ENCODE measurements around the gene FCAMR.

The FCAMR gene

DNA sequence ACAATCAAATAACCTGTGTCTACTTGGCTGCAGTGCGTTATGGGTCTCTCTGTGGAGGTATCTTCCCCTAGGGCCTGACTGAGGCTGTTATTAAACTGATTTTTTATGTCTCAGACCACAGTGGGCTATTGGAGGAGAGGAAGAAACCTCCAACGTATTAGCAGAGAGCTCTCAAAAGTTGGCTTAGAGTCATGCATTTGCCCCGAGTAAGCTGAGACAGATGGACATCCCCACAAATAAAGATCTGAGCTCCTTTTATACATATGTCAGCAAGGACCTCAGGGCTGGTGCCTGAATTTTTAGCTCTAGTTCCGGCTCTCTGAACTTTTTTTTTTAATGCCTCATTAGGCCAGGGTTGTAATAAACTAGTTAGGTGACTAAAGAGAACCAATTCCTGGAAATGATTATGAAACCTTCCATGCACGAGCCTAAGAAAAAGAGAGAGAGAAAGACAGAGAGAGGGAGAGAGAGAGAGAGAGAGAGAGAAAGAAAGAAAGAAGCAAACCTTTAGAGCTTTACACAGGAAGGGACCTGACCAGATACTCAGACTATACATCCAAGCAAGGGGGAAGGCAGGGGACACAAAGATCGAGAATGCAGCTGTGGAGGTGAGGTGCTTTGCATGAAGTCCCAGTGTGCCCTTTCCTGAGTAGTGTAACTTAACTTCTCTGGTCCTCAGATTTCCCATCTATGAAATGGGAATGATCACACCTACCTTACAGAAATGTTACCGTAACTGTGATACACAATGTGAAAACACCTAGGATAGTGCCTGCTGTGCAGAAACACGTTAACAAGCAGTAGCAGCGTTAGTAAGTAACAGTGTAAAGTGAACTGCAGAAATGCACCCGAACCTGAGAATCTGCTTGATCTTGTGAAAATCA, 15.6 kb downstream of the FCAMR start:
- no peak for DNase-seq

DNA sequence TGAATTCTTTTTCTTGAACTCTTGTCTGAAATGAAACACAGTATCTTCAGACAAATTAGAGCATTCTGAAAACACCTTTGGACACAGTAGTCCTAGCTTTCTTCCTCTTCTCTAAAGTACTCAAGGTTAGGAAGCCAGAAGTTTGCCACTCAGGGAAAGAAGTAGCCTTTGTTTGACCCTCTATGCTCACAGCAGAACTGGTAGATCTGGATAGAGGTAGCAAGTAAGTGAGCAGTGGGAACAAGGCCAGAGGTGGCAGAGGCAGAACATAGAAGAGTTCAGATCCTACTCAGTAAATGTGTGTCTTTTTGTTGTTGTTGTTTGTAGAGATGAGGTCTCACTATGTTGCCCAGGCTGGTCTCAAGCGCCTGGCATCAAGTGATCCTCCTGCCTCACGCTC, 16.6 kb downstream of the FCAMR start:
- DNase-seq, result no peak

DNA sequence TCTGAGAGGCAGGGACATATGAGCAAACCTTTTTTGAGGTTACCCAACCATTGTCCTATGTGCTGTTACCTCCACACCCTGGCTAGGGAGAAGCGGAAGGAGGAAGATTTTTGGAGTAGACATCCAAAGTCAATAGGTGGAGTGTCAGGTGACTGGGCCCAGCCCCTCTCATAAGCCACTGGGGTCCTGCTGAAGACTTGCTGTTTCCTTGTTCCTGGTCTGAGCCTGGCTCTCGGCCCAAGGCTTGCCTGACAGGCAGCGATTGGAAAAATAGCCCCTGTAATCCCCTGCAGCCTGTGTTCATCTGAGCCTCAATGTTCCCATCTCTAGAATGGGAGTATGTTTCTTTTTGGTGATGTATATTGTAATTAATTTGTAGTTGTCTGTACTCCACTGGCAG, 17.1 kb downstream of the FCAMR start:
- no peak for DNase-seq

DNA sequence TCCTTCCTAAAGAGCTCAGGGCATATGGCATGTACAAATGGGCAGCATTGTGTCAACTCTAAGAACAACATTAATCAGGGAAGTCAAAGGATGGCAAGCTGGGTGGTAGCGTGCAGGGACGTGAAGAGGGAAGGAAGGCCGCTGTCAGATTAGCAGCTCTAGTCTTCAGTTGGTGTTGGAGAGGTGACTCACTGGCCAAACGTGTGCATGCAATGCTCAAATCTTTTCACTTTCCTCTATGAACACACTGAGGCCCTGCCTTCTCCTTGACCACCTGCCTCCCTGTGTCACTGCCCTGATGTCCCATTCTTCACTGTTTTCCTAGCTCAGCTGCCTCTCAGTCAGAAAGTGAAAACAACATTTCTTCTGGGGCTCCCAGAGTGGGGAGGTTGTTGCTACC, 18.1 kb downstream of the FCAMR start:
- no peak for DNase-seq

DNA sequence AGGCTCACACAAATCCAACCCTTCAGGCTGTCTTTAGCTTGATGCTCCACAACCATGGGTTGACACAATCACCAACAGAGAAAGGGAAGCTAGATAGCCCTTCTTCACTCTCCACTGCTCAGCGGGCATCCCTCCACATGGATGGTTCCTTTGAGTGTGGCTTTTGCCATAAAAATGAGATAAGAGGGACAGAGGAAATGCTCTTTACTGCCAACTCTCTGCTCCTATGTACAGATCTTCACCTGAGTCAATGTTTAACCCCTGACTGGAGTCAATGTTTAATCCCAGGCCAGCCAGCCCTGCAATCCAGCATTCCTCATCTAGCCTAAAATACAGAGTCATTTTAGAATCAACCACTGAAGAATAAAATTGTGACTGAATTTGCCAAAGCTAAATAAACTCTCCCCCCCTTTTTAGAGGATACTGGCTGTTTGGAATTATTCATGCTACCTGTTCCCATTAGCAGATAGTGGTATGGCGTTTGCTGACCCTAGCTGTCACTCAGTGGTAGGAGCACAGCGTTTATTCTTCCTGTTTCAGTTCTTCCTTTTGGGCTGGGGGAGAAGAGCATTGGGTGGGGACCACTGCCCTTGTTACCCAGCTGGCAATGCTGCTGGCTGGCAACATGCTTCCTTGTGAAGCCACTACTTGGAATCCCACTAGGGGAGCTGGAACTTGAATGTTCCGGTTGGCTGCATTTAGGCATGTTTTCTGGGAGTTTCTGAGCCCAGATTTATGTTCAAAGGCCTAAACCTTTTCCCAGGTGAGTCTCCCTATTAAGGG, 18.8 kb downstream of the FCAMR start:
- no peak for DNase-seq

DNA sequence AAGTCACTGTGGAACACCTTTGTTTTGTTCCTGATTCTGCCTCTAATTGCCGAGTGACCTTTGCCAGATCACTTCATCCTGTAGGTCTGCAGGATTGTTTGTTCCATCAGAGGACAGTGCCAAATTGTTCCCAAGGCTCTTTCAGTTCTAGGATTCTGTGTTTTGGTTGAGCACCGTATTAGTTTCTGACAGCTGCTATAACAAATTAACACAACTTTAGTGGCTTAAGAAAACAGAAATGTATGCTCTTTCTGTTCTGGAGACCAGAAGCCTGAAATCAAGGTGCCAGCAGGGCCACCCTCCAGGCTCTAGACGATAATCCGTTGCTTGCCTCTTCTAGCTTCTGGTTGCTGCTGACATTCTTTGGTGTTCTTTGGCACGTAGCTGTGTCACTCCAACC, 20.6 kb downstream of the FCAMR start:
- no peak for DNase-seq

DNA sequence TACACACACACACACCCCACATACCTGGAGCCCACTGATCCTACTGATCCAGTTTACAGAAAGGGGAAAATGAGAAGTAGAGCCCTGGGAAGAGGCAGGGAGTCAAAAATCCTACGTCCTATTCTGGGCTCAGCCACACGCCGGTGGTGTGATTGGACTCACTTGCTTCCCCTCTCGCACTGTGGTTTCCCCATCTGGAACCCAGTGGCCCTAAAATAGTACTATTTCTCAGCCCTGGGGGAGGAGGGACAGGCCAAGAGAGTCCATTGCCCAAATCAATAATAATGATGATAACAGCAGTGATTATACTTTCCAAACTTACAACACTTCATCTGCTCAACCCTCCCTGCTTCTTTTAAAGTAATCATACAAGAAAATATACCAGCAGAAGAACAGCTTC, 21.1 kb downstream of the FCAMR start:
- no peak for DNase-seq

DNA sequence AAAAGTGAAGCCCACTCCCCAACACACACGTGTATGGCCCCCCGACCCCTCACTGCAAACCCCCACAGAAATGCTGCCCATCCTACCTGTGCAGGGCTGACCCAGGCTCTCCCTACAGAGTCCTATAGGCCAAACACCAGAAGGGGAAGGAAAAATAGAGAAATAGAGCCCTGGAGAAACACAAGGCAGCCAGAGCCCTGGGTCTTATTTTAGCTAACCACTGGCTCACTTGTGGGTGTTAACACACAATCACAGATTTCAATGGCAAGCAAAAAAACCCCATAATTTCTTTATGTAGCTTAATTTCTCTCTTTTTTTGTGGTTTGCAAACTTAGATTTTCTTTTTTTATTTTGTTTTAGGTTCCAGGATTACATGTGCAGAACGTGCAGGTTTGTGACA, 23.0 kb downstream of the FCAMR start:
- DNase-seq, result no peak

DNA sequence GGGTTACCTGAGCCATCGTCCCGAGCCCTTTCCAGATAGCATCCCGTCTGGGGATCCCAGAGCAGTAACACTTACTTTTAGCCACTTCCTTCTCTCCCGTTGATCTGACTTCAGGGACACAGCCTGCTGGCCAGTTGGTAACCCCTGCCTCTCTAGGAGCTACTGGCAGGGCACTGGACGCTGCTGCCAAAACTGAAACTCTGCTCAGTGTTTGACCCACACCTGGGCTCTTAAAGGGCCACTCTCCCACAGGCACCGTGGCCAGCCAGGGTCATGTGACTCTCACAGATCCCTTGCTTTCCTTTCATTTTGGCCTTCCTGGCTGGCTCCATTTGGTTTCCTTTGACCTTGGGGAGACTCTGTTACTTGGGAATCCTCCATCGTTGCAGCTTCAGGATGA, 24.0 kb downstream of the FCAMR start, which contains the start of gene PIGR:
Gene PIGR (minus strand): TSS at position 206 of the 400 bp plus-strand sequence. CDS start 5,935 bp downstream, outside the sequence.
- DNase-seq, result no peak

DNA sequence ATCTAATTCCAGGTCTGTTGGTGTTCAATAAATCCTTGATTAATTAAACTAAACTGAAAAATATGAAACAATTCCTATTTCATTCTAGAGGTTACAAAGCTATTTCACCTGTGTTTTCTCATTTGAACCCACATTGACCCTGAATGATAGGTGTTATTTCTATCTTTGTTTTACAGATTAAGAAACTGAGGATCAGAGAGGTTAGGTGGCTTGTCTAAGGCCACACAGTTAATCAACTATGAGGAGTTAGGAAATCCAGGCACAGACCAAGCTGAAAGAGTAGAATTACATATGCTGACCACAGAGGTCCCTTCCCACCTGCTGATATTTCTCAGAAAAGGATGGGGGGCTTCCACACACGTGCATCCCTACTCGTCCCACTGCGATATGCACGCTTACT, 24.5 kb downstream of the FCAMR start:
- no peak for DNase-seq

DNA sequence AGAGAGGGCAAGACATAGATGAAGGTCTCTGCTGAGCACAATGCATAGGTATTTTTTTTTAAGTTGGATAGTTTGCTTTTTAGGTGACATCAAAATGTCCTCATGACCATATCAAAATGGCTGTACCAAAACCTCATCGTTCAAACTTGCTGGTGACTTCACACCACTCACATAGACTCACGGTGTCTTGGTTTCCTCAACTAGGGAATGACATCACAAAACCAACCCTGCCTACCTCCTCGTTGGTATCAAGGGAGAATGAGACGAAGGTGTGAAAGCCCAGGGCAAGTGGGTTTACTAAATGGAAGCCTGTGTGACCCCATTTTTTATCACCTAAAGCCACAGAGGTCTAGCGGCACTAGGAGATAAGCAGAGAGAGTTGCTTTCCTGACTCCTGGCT, 25.6 kb downstream of the FCAMR start:
- no peak for DNase-seq

DNA sequence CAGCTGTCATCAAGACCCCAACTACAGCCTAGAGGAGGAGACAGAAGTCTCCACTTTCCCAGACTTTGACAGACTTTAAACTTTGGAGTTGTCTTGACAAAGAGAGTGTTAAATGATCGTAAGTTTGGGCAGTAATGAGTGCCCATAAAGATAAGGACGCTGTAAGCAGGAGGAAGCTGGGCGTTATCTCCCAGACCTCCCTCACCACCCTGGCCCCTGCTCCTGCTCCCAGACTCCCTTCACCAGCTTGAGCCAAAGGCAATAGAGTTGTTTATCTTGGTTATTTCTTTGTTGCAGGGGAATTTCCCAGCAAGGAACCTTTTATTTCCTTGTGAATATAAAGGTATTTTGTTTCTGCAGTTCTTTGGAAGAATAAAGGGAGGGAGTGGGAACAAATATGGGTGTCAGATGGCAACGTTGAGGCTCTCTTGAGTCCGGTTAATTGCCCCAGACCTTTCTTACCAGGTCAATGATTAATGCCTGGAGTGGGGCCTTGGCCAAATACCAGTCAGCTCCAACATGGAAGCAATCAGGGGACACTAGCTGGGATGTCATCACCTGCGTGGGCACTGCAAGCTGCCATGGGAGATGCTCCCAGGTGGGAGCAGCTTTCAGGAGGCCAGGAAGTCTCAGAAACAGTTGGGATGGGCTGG, 28.4 kb downstream of the FCAMR start:
- DNase-seq, result no peak

DNA sequence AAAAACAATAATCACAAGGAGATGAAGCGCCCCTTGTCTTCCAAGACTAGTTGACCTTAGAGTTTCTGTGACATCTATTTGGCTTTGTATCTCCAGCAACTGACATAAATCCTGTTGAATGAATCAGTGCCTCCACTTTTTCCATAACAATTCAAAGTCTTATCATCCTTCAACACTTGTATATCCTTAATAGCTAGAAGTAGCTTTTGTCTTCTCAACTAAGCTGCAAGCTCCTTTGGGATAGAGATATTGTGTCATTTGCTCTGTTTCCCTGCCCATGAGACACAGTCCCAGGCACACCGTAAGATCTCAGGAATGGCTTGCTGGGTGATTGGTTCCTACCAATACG, 29.7 kb downstream of the FCAMR start:
- no peak for DNase-seq

DNA sequence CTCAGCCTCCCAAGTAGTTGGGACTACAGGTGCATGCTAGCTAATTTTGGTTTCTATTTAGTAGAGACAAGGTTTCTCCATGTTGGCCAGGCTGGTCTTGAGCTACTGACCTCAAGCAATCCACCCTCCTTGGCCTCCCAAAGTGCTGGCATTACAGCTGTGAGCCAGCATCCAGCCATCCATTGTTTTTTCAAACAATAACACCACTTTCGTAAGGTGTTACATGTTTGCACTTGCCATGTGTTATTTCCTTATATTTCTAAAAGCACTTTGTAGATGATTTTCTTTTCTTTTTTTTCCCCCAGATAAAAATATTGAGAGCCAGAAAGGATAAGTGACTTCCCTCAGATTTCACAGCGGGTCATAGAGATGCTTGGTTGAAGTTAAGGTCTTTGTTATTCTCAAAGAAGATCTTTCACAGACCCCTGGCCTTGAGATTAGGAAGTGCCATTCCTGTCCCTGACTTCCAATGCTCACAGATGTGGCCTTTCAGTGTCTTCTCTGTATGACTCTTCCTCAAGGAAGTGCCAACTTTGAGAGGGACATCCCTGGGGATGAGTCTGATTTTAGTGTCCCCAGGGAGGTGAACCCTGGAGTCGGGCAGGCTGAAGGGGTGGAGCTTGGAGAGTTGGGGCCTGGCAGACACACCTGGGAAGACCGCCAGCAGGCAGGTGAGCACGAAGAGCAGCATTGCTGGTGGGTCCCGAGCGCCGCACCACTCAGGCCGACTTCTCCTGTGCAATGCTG, 30.2 kb downstream of the FCAMR start:
- DNase-seq, result no peak

DNA sequence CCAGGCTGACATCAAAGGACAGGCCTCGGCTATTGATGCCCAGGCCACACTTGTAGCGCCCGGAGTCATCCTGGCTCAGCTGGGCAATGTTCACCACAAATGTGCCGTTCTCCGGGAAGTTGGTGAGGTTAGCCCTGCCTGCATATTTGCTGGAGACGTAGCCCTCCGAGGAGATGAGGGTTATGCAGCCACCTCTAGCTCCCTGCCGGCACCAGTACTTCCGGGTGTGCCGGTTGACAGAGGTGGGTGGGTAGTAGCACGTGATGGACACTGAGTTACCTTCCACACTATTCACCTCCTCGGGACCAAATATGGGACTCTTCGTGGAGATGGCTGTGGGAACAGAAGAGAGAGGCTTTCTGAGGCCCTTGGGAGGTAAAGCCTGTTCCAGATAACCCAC, 31.1 kb downstream of the FCAMR start:
- no peak for DNase-seq

DNA sequence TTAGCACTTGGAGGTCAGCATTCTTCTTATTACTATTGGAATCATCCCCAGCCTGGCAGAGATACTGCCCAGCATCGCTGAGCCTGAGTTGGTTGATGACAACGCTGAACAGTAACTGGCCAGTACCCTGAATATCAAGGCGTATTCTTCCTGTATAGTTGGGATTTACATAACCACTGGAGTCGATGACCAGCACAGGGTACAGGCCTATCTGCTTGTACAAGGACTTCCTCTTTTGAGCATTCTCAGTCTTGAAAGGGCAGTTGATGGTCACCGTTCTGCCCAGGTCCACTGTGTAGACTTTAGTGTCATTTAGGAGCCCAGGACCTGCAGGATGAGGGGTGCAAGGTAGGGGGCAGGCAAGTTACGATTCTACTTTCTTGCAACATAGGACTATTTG, 32.8 kb downstream of the FCAMR start:
- DNase-seq, result no peak

DNA sequence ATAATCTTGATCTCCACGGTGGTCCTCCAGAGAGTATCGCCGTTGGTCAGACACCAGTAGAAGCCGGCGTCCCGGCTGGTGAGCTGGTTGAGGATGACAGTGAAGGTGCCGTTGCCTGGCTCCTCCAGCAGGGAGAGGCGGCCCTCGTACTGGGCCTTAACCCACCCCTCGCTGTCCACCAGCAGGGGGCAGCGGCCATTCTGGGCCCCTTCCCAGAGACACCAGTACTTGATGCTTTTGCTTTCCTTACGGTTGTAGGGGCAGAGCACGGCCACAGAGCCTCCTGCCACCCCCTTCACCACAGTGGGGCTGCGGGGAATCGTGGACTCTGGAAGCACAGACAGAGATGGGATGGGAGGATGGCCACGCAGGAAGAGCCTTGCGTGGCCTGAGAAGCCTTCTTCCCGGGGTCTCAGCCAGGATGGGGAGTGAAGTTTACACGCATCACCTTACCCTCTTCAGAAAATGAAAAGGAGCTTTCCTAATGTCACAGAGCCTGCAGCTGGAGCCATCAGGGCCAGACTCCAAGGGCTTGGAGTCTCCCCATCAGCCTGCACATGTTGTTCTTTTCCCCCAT, 34.7 kb downstream of the FCAMR start:
- DNase-seq, result no peak

DNA sequence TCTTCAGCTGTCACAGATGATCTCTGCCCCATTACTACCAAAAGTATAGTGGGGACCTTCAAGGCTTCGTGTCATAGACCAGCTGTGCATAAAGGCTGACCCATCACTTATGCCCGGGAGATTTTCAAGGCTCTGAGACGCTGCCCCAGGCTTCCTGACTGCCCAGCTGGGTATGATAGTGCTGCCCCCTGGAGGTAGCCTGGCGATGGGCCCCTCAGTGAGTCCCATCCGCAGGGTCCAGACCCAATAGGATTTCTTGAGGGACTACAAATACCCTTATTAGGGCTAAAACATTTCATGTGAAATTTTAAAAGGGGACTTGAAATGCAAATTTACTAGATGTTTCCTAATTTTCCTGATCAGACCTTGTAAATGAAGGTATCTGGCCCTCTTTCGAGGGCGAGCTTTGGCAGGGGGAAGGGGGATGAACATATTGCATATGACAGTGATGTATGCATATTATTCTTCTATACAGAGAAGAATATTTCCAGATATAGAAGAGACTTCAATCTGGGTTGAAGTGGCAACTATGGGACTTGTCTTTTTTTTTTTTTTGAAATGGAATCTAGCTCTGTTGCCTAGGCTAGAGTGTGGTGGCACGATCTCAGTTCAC, 36.8 kb downstream of the FCAMR start:
- no peak for DNase-seq

DNA sequence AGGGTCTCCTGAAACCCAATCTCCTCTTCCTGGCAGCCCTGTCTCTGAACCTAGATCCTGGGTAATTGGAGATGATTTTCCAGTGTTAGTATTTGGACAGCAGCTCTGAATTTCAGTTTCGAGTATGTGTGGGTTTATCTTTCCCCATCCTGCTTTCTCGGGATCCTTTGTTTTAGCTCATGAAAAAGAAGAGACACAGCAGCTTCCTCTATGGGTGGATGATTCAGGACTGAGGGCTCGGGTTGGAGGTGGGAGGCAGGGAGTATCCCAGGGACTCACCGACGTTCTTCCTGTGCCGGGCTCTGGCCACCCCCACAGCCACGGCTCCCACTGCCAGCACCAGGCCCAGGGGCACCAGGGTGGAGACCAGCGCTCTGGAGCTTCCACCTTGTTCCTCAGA, 38.1 kb downstream of the FCAMR start:
- DNase-seq, result no peak

DNA sequence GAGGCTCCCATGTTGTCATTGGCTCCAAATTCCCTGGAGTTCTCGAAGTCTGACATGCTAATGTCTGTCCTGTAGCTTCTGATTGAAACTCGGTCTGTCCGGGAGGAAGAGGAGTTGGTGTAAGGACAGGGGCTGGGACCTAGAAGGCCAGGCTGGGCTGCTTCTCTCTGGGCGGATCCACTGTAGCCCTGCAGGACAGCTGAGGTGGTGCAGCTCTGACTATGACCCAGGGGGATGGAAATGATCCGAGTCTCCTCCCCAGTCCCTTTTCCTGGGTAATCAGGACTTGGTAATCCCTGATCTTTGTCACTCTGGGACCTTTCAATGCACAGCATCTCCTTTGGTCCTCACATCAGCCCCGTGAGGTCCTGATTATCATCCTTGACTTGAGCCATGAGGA, 38.6 kb downstream of the FCAMR start:
- DNase-seq, result no peak

DNA sequence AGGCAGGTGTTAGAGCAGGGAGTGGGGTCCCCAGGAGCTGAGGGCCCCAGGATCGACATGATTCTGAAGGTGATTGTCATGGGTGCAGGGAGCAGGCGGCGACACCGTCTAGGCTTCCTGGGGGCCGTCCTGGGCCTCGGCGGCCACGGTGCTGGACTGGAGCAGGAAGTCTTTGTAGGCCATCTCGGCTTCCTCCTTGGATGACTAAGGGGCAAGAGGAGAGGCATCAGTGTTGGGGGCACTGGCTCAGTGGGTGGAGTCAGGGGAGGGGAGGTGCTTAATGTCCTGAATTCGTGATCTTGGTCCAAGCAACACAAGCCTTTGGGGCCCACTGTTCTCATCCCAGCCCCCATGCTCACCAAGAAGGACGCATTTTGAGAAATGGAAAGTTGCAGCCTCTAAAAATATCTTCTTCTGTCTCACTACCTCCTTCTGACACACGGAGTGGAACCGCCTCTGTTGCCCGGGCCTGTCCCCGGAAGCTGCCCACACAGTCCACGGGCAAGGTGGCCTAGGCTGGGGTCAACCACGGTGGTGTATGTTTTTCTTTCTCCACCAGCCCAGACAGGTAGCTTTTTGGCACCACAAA, 40.0 kb downstream of the FCAMR start:
- DNase-seq, result no peak

DNA sequence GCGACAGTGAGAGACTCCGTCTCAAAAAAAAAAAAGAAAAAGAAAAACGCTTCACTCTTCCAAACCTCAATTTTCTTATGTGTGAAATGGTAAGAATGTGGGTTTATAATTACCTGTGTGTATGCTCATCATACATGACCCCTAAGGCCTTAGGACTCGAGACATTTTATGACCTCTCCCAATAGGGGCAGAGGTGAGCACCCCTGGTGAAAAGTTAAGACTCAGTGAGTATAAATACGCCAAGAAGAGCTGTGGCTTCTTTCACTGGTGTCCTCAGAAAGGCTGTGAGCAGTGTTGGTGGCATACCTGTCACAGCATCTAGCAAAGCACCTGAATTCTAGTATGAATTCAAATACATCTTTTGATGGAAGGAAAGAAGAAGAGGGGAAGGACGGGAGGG, 40.7 kb downstream of the FCAMR start:
- DNase-seq, result no peak

Data from NCI-H187 treated with DMSO at 0.1 percent for 48 hours (cell line).